ENCODE data around the gene ADCK2.

DNA sequence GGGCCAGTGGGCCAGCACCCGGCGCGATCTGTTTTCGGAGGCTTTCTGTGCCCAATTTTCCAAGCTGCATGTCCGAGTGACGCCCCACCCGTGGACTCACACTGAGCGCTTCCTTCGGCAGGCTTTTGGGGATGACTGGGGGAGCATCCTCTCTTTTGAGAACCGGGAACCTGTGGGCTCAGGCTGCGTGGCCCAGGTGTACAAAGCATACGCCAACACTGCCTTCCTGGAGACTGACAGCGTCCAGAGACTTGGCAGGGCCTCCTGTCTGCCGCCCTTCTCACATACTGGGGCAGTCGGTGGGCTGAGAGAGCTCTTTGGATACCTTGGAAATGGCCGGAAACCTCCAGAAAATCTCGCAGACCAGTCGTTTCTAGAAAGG, 1.0 kb downstream of the ADCK2 start:
- TF ChIP-seq CTCF (conservative IDR thresholded peaks at IDR 0.05) = no peak
- TF ChIP-seq ZFX (IDR thresholded peaks at IDR 0.05) = no peak

All from C4-2B (cell line).